Transverse colon (tissue), 4 donors: Measurements from ENCODE around the gene PPM1N. TPM values are rescaled to one million over a fixed set of nuclear protein-coding genes. Genes with fewer than 3 reads are reported as not detected.

Source experiments
- DNase-seq: peaks from one replicate; pipeline ENCODE4 v3.0.0-alpha.2; 2019
- H3K27ac ChIP-seq, 4 donors: fragments of 200-600 bp; sonication (generic); 2 replicates each; pipeline ENCODE4 v1.5.1; 2016 to 2018; ENCODE audit warnings: inconsistent platforms in 4 of 4
- H3K27me3 ChIP-seq: fragments of 200-600 bp; sonication (generic); 2 replicates; pipeline ENCODE4 v1.5.1; 2017; ENCODE audit warnings: inconsistent platforms
- H3K36me3 ChIP-seq, 4 donors: fragments of 200-600 bp; sonication (generic); 2 replicates each; pipeline ENCODE4 v1.5.1; 2017 to 2019; ENCODE audit warnings: inconsistent platforms in 4 of 4
- H3K4me1 ChIP-seq, 4 donors: fragments of 200-600 bp; sonication (generic); 2 replicates each; pipeline ENCODE4 v1.5.1; 2017 to 2020; ENCODE audit warnings: inconsistent platforms in 4 of 4
- H3K4me3 ChIP-seq, 4 donors: fragments of 200-600 bp; sonication (generic); 1 replicate in 1 of 4; 2 replicates in 3 of 4; pipeline versions ENCODE4 v1.5.1 to v1.6.1; 2017 to 2019; ENCODE audit warnings: inconsistent platforms in 4 of 4
- H3K9me3 ChIP-seq, 2 donors: fragments of 200-600 bp; sonication (generic); 2 replicates each; pipeline ENCODE4 v1.5.1; 2017 to 2019; ENCODE audit warnings: inconsistent platforms in 2 of 2
- EP300 ChIP-seq: sonication (generic); formaldehyde crosslinking; IDR thresholded peaks from one replicate; pipeline ENCODE4 v1.6.1; 2017; ENCODE audit warnings: antibody characterized with exemption, low read depth
- POLR2A ChIP-seq: fragments of 450-650 bp; IDR thresholded peaks from one replicate; pipeline ENCODE4 v1.6.1; 2016; ENCODE audit warnings: antibody characterized with exemption, mild to moderate bottlenecking, moderate library complexity
- POLR2AphosphoS5 ChIP-seq, 3 donors: sonication (generic); formaldehyde crosslinking; IDR thresholded peaks; one replicate each; pipeline ENCODE4 v1.6.1; 2016; ENCODE audit warnings: antibody characterized with exemption in 3 of 3
- WGBS, 2 donors: methylation state at CpG; one replicate each; pipeline ENCODE4 v1.1.5; 2018; ENCODE audit warnings: low coverage in 1 of 2; 5-methylcytosine and 5-hydroxymethylcytosine counted together
- in situ Hi-C, 4 donors: fragments of 200-750 bp; cut with MboI; loops; one replicate each; pipeline versions ENCODE4 v1.15.0 to v1.15.1; 2017; ENCODE audit warnings: low sequenced_read_pairs in 3 of 4, low pct_ligation_motif_present in 1 of 4, low pct_unique_long_range_greater_than_20kb in 1 of 4
- intact Hi-C: fragments of 100-400 bp; cut with DNase I; formaldehyde crosslinking; loops from one replicate; pipeline ENCODE4 v1.15.1; 2023; ENCODE audit warnings: low total_unique reads
- total RNA-seq, 4 donors: library from RNA; depleted of rRNA; stranded (reverse); fragments of >200 nt; gene quantifications; one replicate each; pipeline ENCODE4 v1.1.0, GENCODE V29; 2016
- TF ChIP-seq, protein P1 (sequence below), 5 experiments: fragments of 200-600 bp in 3 of 5; fragments of 450-650 bp in 2 of 5; sonication (generic) in 3 of 5; IDR thresholded peaks; 1 replicate in 2 of 5; 2 replicates in 3 of 5; pipeline ENCODE4 v1.5.1; 2016 to 2017; ENCODE audit warnings: antibody characterized with exemption in 5 of 5, inconsistent platforms in 3 of 5, mild to moderate bottlenecking in 2 of 5, moderate library complexity in 1 of 5

PPM1N gene
- total RNA-seq, 4 donors from 2014 or later, result 1.00 to 4.3 (median 1.4) TPM; not detected in 1

DNA sequence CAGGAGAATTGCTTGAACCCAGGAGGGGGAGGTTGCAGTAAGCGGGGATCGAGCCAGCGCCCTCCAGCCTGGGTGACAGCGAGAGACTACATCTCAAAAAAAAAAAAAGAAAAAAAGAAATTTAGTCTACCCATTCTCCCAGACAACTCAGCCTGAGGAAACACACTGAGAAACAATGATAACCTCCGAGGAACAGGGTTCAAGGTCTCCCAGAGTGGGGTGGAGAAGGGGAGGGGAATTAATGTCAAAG lies 7.7 kb downstream of the PPM1N start:
- in situ Hi-C loops, result no loop called here
- WGBS, 2 donors, result 51% methylated on average over 5 of the region's 5 CpGs; no CpG with 5 or more reads in 1 of the 2 donors
- peak overlapping the region; percentile 98 to 100 (median 99) for H3K27ac ChIP-seq
- intact Hi-C loops, result no loop called here
- H3K36me3 ChIP-seq, result no peaks in the 10 kb centered on the region
- H3K9me3 ChIP-seq, result no peaks in the 10 kb centered on the region
- DNase-seq, result no peak
- TF ChIP-seq POLR2A (no peak), EP300 (no peak), POLR2AphosphoS5 (IDR thresholded peaks at IDR 0.05) (no peak)
- TF ChIP-seq, protein P1, sequence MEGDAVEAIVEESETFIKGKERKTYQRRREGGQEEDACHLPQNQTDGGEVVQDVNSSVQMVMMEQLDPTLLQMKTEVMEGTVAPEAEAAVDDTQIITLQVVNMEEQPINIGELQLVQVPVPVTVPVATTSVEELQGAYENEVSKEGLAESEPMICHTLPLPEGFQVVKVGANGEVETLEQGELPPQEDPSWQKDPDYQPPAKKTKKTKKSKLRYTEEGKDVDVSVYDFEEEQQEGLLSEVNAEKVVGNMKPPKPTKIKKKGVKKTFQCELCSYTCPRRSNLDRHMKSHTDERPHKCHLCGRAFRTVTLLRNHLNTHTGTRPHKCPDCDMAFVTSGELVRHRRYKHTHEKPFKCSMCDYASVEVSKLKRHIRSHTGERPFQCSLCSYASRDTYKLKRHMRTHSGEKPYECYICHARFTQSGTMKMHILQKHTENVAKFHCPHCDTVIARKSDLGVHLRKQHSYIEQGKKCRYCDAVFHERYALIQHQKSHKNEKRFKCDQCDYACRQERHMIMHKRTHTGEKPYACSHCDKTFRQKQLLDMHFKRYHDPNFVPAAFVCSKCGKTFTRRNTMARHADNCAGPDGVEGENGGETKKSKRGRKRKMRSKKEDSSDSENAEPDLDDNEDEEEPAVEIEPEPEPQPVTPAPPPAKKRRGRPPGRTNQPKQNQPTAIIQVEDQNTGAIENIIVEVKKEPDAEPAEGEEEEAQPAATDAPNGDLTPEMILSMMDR (IDR thresholded peaks at IDR 0.05), result no peak
- peaks cover 11 to 24% (median 22%) of the 10 kb centered on the region in 4 donors for H3K4me1 ChIP-seq
- H3K27me3 ChIP-seq, result no peaks in the 10 kb centered on the region
- H3K4me3 ChIP-seq, result peak overlapping the region in 3 of 4 donors; percentile 93 to 99 (median 95)

DNA sequence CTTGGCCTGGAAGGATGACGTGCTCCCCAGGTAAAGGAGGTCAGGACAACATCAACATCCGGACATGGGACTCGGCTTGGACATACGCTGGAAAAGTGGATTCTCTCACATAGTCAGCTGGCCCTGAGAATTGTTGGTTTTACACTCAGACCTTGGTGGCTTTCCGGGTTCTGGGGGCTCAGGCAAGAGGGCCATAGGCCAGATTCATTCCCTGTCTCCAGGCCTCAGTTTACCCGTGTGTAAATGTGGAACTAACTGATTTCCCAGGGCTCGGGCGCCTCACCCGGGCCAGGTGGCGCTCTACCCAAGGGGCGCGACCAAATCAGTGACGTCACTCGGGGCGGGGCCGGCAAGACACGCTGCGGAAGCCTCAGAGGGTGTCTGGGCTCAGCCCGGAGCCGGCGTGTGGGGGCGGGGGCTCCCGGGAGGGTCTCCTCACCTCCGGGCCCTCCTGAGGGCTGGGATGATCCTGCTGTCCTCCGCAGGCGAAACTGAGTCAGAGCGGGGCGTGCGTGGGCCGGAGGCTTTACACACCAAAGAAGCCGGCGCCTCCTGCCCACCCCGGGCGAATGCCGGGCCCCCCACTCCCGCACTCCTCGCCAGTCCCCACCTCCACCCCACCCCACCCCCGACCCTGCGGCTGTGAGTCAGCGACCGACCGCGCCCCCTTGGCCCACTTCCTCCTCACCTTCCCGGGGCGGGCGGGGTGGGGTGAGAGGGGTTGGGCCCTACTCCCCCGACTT lies 8.2 kb downstream of the PPM1N start:
- no peaks in the 10 kb centered on the region for H3K27me3 ChIP-seq
- H3K36me3 ChIP-seq, result no peaks in the 10 kb centered on the region
- no peaks in the 10 kb centered on the region for H3K9me3 ChIP-seq
- TF ChIP-seq POLR2A (peak; percentile 90), EP300 (no peak), POLR2AphosphoS5 (IDR thresholded peaks at IDR 0.05) (peak; percentile 79 to 91 (median 83))
- TF ChIP-seq, protein P1 (IDR thresholded peaks at IDR 0.05), result peak in 4 of 5 experiments; percentile 24 to 45 (median 38)
- in situ Hi-C loops, result no loop called here
- peaks cover 16 to 29% (median 27%) of the 10 kb centered on the region in 4 donors for H3K4me1 ChIP-seq
- peak; percentile 98 for DNase-seq
- H3K27ac ChIP-seq, result peak overlapping the region; percentile 98 to 100 (median 99)
- intact Hi-C loops, result no loop called here
- H3K4me3 ChIP-seq, result peak overlapping the region; percentile 93 to 100 (median 97)
- 1% methylated on average over 25 of the region's 47 CpGs; no CpG with 5 or more reads in 1 of the 2 donors for WGBS, 2 donors

DNA sequence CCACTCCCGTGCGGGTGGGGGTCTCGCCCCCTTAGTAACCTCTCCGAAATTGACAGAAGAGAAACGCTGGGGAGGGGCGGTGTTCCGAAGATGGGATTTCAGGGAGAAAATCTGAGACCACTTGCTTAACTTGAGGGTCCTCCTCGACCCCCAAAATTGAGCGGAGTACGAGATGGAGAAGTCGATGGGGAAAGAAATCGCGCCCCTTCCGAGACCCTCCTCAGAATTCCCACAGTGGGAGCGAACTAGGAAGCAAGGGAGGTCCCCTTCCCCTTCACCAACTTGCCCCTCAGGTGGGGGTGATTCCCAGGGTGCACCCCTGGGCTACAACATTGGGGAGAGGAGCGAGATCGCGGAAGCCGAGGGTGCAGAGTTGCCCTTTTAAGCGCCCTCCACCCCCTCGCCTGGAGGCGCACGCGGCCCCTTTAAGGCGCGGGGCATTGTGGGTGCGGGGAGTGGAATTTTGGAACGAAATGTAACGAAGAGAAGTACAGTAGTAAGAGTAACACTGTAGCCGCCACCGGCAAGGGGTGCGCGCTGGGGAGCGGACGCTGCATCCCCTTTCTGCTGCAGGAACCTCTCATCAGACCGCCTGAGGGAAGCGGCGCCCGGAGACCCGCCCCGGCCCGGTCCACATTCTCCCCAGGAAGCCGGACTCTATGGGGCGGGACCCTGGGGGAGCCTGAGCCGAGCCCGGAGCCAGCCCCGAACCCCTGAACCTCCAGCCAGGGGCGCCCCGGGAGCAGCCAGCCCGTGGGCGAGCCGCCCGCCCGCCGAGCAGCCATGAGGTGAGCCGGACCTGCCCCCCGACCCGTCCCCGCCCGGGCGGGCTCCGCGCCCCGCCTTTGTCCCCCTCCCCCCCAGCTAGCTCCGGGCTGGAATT lies 9.0 kb downstream of the PPM1N start, which contains the start of gene VASP:
Gene VASP (plus strand): TSS at position 491 of the 883 bp plus-strand sequence. CDS start 293 bp downstream, at position 784.
- peak; percentile 56 for TF ChIP-seq EP300
- TF ChIP-seq POLR2A, result peak; percentile 99
- TF ChIP-seq, protein P1 (IDR thresholded peaks at IDR 0.05), result no peak
- TF ChIP-seq POLR2AphosphoS5 (IDR thresholded peaks at IDR 0.05), result peak; percentile 99
- no peaks in the 10 kb centered on the region for H3K36me3 ChIP-seq
- WGBS, 2 donors, result 0 to 1% methylated on average over 9 to 51 of the region's 65 CpGs
- H3K27me3 ChIP-seq, result no peaks in the 10 kb centered on the region
- H3K4me1 ChIP-seq, result peaks cover 22 to 37% (median 35%) of the 10 kb centered on the region in 4 donors
- no peaks in the 10 kb centered on the region for H3K9me3 ChIP-seq
- H3K27ac ChIP-seq, result peak within 1 kb of the TSS; percentile 98 to 100 (median 99)
- intact Hi-C loops, result no loop called here
- in situ Hi-C loops, result no loop called here
- peak; percentile 96 for DNase-seq
- H3K4me3 ChIP-seq, result peak within 1 kb of the TSS; percentile 93 to 100 (median 97)

DNA sequence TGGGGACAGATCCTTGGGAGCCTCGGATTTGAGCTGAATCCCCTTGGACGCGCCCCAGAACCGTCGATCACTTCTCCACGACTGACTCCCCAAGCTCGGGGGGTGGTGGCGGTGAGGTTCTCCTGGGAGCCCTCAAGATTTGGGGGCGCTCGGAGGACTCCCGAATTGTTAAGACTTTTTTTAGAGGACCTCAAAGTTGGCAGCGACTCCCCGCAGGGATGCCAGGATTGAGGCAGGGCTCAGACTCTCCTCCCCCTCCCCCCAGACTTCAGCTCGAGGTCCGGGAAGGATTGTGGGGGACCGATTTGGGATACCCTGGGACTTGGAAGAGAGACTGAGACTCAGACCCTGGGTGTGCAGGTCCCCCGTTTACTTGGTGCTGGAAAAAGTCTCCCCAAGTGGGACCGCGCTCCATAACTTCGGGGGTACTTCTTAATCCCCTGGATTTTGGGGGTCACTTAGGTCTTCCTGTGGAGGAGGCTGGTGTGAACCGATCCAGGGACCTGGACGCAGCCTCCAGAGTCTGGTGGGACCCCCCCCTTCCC lies 9.7 kb downstream of the PPM1N start:
- intact Hi-C loops (no loop called here), in situ Hi-C loops (no loop called here)
- Histone ChIP-seq H3K27ac (peak overlapping the region; percentile 98 to 100 (median 99)), H3K4me3 (peak overlapping the region; percentile 93 to 100 (median 97)), H3K36me3 (no peaks in the 10 kb centered on the region), H3K4me1 (peaks cover 22 to 44% (median 42%) of the 10 kb centered on the region in 4 donors), H3K27me3 (no peaks in the 10 kb centered on the region), H3K9me3 (no peaks in the 10 kb centered on the region)
- TF ChIP-seq, protein P1 (IDR thresholded peaks at IDR 0.05), result no peak
- TF ChIP-seq POLR2A (no peak), EP300 (no peak), POLR2AphosphoS5 (IDR thresholded peaks at IDR 0.05) (no peak)
- WGBS, 2 donors, result 1% methylated on average over 21 of the region's 22 CpGs; no CpG with 5 or more reads in 1 of the 2 donors
- peak; percentile 48 for DNase-seq
